ENCODE data around the gene NR5A1. TPM values are rescaled to one million over a fixed set of nuclear protein-coding genes. Genes with fewer than 3 reads are reported as not detected.

The NR5A1 gene
- total and polyA plus RNA-seq, 2 experiments from 2014 or later: not detected

GRCh38 chr9:124511891-124512805 is 4.9 kb upstream of the NR5A1 start:
- WGBS, 2 experiments (ENCODE audit: low coverage in 1 of 2, low lambda C conversion rate in 2 of 2, missing lambda C conversion rate in 2 of 2): 65 to 79% methylated on average over 19 to 23 of the region's 23 CpGs
- H3K79me2 ChIP-seq (ENCODE audit: insufficient read depth): no peaks in the 10 kb centered on the region
- H3K4me2 ChIP-seq (ENCODE audit: unreplicated experiment): no peak overlapping the region
- peaks cover 9% of the 10 kb centered on the region for H3K27me3 ChIP-seq (replicated peaks; ENCODE audit: insufficient read depth)
- no peak overlapping the region for H3K27ac ChIP-seq
- in situ Hi-C loops (cut with MboI): no loop called here
- H3K9me2 ChIP-seq (ENCODE audit: insufficient read depth): no peaks in the 10 kb centered on the region
- H3K4me3 ChIP-seq: no peak overlapping the region
- no peaks in the 10 kb centered on the region for H3F3A ChIP-seq (ENCODE audit: insufficient read depth)
- no peak overlapping the region for H3K9ac ChIP-seq
- H3K9me3 ChIP-seq (ENCODE audit: low read depth): no peaks in the 10 kb centered on the region
- H3K36me3 ChIP-seq (ENCODE audit: low read depth): no peaks in the 10 kb centered on the region
- H2AFZ ChIP-seq: no peak overlapping the region
- no peaks in the 10 kb centered on the region for H4K20me1 ChIP-seq (ENCODE audit: insufficient read depth)
- no peak for TF ChIP-seq EZH2phosphoT487 (IDR thresholded peaks at IDR 0.05; ENCODE audit: insufficient read depth, low read depth)
- TF ChIP-seq EZH2 (IDR thresholded peaks at IDR 0.05; ENCODE audit: insufficient read depth, poor library complexity, severe bottlenecking): no peak
- no peaks in the 10 kb centered on the region for H3K4me1 ChIP-seq (ENCODE audit: insufficient read depth)
- no peak for DNase-seq

DNA sequence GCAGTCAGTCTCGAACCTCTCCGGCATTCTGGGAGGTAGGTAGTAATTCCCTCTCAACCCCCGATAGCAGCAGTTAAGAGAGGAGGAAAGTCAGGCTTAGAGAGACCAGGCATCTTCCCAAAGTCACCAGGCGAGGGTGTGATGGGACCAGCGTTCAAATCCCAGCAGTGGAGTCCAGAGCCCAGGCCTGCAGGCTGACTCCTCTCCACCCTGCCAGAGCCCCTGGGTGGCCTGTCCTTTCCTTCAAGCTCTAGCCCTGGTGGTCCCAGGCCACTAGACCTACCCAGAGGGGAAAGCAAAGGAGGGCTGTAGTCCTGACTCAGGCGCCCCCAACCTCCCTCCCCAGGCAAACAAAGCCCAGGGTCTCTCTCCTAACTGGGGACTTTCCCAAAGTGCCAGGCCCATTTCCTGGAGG is 4.2 kb upstream of the NR5A1 start:
- WGBS, 2 experiments (ENCODE audit: low coverage in 1 of 2, low lambda C conversion rate in 2 of 2, missing lambda C conversion rate in 2 of 2): 70 to 73% methylated on average over 5 to 6 of the region's 6 CpGs
- no peak overlapping the region for H3K9ac ChIP-seq
- no peaks in the 10 kb centered on the region for H3K36me3 ChIP-seq (ENCODE audit: low read depth)
- no peaks in the 10 kb centered on the region for H4K20me1 ChIP-seq (ENCODE audit: insufficient read depth)
- no peaks in the 10 kb centered on the region for H3K9me3 ChIP-seq (ENCODE audit: low read depth)
- H3F3A ChIP-seq (ENCODE audit: insufficient read depth): no peaks in the 10 kb centered on the region
- no peaks in the 10 kb centered on the region for H3K79me2 ChIP-seq (ENCODE audit: insufficient read depth)
- TF ChIP-seq EZH2 (IDR thresholded peaks at IDR 0.05; ENCODE audit: insufficient read depth, poor library complexity, severe bottlenecking) (no peak), EZH2phosphoT487 (IDR thresholded peaks at IDR 0.05; ENCODE audit: insufficient read depth, low read depth) (no peak)
- H3K4me2 ChIP-seq (ENCODE audit: unreplicated experiment): no peak overlapping the region
- no peak overlapping the region for H2AFZ ChIP-seq
- no peak for DNase-seq
- no peak overlapping the region for H3K27ac ChIP-seq
- no peaks in the 10 kb centered on the region for H3K9me2 ChIP-seq (ENCODE audit: insufficient read depth)
- peaks cover 5% of the 10 kb centered on the region for H3K27me3 ChIP-seq (replicated peaks; ENCODE audit: insufficient read depth)
- no peak overlapping the region for H3K4me3 ChIP-seq
- H3K4me1 ChIP-seq (ENCODE audit: insufficient read depth): no peaks in the 10 kb centered on the region
- in situ Hi-C loops (cut with MboI): no loop called here

GRCh38 chr9:124510650-124511425 is 3.6 kb upstream of the NR5A1 start:
- Histone ChIP-seq H4K20me1 (ENCODE audit: insufficient read depth) (no peaks in the 10 kb centered on the region), H3K79me2 (ENCODE audit: insufficient read depth) (no peaks in the 10 kb centered on the region), H3K9me3 (ENCODE audit: low read depth) (no peaks in the 10 kb centered on the region), H3K9me2 (ENCODE audit: insufficient read depth) (no peaks in the 10 kb centered on the region), H3K4me1 (ENCODE audit: insufficient read depth) (no peaks in the 10 kb centered on the region), H2AFZ (no peak overlapping the region), H3K36me3 (ENCODE audit: low read depth) (no peaks in the 10 kb centered on the region), H3F3A (ENCODE audit: insufficient read depth) (no peaks in the 10 kb centered on the region), H3K4me2 (ENCODE audit: unreplicated experiment) (no peak overlapping the region), H3K4me3 (no peak overlapping the region), H3K27ac (no peak overlapping the region), H3K9ac (no peak overlapping the region), H3K27me3 (replicated peaks; ENCODE audit: insufficient read depth) (peaks cover 8% of the 10 kb centered on the region)
- TF ChIP-seq EZH2phosphoT487 (IDR thresholded peaks at IDR 0.05; ENCODE audit: insufficient read depth, low read depth) (no peak), EZH2 (IDR thresholded peaks at IDR 0.05; ENCODE audit: insufficient read depth, poor library complexity, severe bottlenecking) (no peak)
- in situ Hi-C loops (cut with MboI): no loop called here
- WGBS, 2 experiments (ENCODE audit: low coverage in 1 of 2, low lambda C conversion rate in 2 of 2, missing lambda C conversion rate in 2 of 2): 74 to 75% methylated on average over 8 to 9 of the region's 9 CpGs
- DNase-seq: peak; percentile 46

DNA sequence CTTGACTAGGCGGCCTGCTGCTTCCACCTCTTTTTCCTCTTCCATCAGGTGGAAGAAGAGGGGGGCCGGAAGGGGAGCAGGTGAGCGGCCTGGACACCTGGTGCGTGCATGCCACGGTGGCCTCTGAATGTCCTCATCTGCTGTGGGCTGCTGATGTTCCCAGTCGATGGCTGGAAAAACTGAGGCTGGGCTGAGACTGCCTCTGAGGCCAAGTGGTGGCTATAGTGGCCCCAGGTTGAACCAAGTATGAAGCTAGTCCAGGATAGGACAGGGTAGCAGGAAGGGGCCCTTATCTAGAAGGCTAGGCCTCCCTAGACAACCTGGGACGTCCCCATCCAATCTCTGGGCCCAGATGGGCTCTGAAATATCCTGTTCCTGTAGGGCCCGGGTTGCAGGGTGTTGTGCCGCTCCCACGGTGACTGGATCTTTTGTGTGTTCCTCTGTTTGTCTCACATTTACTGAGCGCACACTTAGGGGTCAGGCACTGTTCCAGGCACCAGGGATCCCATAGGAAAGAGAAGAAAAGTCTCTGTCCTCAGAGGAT is 753 bp upstream of the NR5A1 start:
- Histone ChIP-seq H3K4me3 (no peak overlapping the region), H3K9me3 (ENCODE audit: low read depth) (no peaks in the 10 kb centered on the region), H2AFZ (no peak overlapping the region), H3K4me2 (ENCODE audit: unreplicated experiment) (no peak overlapping the region), H3F3A (ENCODE audit: insufficient read depth) (no peaks in the 10 kb centered on the region), H3K79me2 (ENCODE audit: insufficient read depth) (no peaks in the 10 kb centered on the region), H3K36me3 (ENCODE audit: low read depth) (no peaks in the 10 kb centered on the region), H3K27ac (no peak overlapping the region), H3K9me2 (ENCODE audit: insufficient read depth) (no peaks in the 10 kb centered on the region), H3K9ac (no peak overlapping the region), H3K27me3 (replicated peaks; ENCODE audit: insufficient read depth) (peaks cover 27% of the 10 kb centered on the region), H3K4me1 (ENCODE audit: insufficient read depth) (no peaks in the 10 kb centered on the region), H4K20me1 (ENCODE audit: insufficient read depth) (no peaks in the 10 kb centered on the region)
- DNase-seq: no peak
- WGBS, 2 experiments (ENCODE audit: low coverage in 1 of 2, low lambda C conversion rate in 2 of 2, missing lambda C conversion rate in 2 of 2): 83 to 85% methylated on average over 11 of the region's 11 CpGs
- TF ChIP-seq EZH2phosphoT487 (IDR thresholded peaks at IDR 0.05; ENCODE audit: insufficient read depth, low read depth) (no peak), EZH2 (IDR thresholded peaks at IDR 0.05; ENCODE audit: insufficient read depth, poor library complexity, severe bottlenecking) (no peak)
- in situ Hi-C loops (cut with MboI): no loop called here

All from GM23248 (cell line).